A549 (cell line): ENCODE results near the gene METTL3. TPM values are rescaled to one million over a fixed set of nuclear protein-coding genes. Genes with fewer than 3 reads are reported as not detected.

Experiments used
- ATAC-seq, 2 experiments: fragments of 200-7000 bp in 1 of 2; fragments of >200 bp in 1 of 2; cut with Nextera tagmentation in 1 of 2; cut with Tn5 transposase in 1 of 2; 3 replicates each; pipeline versions ENCODE4 v1.8.0 to v1.9.1; 2018 to 2020; ENCODE audit warnings: mild to moderate bottlenecking in 1 of 2, moderate library complexity in 1 of 2
- CTCF ChIA-PET: fragments of 300-600 bp; sonication (Branson Sonifier 250); formaldehyde crosslinking; extraction: SDS; loops from one replicate; lab custom pipeline; 2021; ENCODE audit warnings: antibody characterized with exemption, inconsistent platforms; lab: Yijun Ruan, JAX
- POLR2A ChIA-PET: fragments of 350-600 bp; formaldehyde crosslinking; extraction: SDS; loops from one replicate; lab custom pipeline; 2021; ENCODE audit warnings: antibody characterized with exemption, inconsistent platforms; lab: Yijun Ruan, JAX
- DNase-seq, 2 experiments: peaks; one replicate each; pipeline versions ENCODE4 v3.0.0 to v3.0.0-alpha.2; 2011 to 2016; ENCODE audit warnings: low read depth in 1 of 2, low spot score in 1 of 2
- FAIRE-seq: peaks from 2 replicates; lab custom pipeline; 2011; peaks lifted over from hg19 to GRCh38; lab: Jason Lieb, UNC
- H3K27ac ChIP-seq, 2 experiments: fragments of >200 bp; sonication (Bioruptor Twin); formaldehyde crosslinking; 3 replicates each; pipeline ENCODE4 v1.5.1; 2016 to 2017
- H3K4me1 ChIP-seq: fragments of >200 bp; sonication (Bioruptor Twin); formaldehyde crosslinking; 3 replicates; pipeline ENCODE4 v1.6.1; 2016
- H3K4me2 ChIP-seq: fragments of >200 bp; sonication (Bioruptor Twin); formaldehyde crosslinking; 3 replicates; pipeline ENCODE4 v1.6.1; 2016
- H3K4me3 ChIP-seq: fragments of >200 bp; sonication (Bioruptor Twin); formaldehyde crosslinking; 3 replicates; pipeline ENCODE4 v1.5.1; 2016
- H3K9me3 ChIP-seq: fragments of >200 bp; sonication (Bioruptor Twin); formaldehyde crosslinking; 3 replicates; pipeline ENCODE4 v1.6.1; 2016
- CEBPB ChIP-seq, 2 experiments: fragments of >200 bp in 1 of 2; sonication (Bioruptor Twin) in 1 of 2; formaldehyde crosslinking in 1 of 2; IDR thresholded peaks; 2 replicates each; pipeline ENCODE4 v1.6.1; 2012 to 2016
- ELK1 ChIP-seq: fragments of 150-350 bp; IDR thresholded peaks from 2 replicates; pipeline ENCODE4 v1.6.1; 2014; ENCODE audit warnings: low read depth, mild to moderate bottlenecking, low read length
- EP300 ChIP-seq, 2 experiments: fragments of >200 bp; sonication (Bioruptor Twin); formaldehyde crosslinking; IDR thresholded peaks; 2 replicates in 1 of 2; 3 replicates in 1 of 2; pipeline ENCODE4 v1.6.1; 2016 to 2017
- FOSL2 ChIP-seq, 2 experiments: fragments of 450-650 bp in 1 of 2; fragments of >200 bp in 1 of 2; sonication (Bioruptor Twin) in 1 of 2; formaldehyde crosslinking; IDR thresholded peaks; 2 replicates each; pipeline versions ENCODE4 v1.5.0 to v1.6.1; 2016 to 2020; ENCODE audit warnings: mild to moderate bottlenecking in 1 of 2, moderate library complexity in 1 of 2
- FOXS1 ChIP-seq: fragments of 250-450 bp; sonication (Bioruptor Pico); IDR thresholded peaks from 2 replicates; pipeline ENCODE4 v1.5.0; 2020; ENCODE audit warnings: mild to moderate bottlenecking, moderate library complexity
- GATA3 ChIP-seq: IDR thresholded peaks from 2 replicates; pipeline ENCODE4 v1.6.1; 2012; ENCODE audit warnings: borderline replicate concordance
- HOXB13 ChIP-seq: fragments of 250-450 bp; sonication (Bioruptor Pico); IDR thresholded peaks from 2 replicates; pipeline ENCODE4 v1.5.0; 2020; ENCODE audit warnings: low read depth, mild to moderate bottlenecking, moderate library complexity
- KDM5A ChIP-seq: fragments of 200-600 bp; sonication (generic); IDR thresholded peaks from 2 replicates; pipeline ENCODE4 v1.6.1; 2016; ENCODE audit warnings: antibody characterized with exemption, mild to moderate bottlenecking
- MAFK ChIP-seq: fragments of 450-650 bp; IDR thresholded peaks from 2 replicates; pipeline ENCODE4 v1.6.1; 2014; ENCODE audit not compliant: partially characterized antibody
- NPAS2 ChIP-seq: fragments of 250-450 bp; sonication (Bioruptor Pico); IDR thresholded peaks from 2 replicates; pipeline ENCODE4 v1.8.0; 2022; ENCODE audit warnings: mild to moderate bottlenecking, moderate library complexity, borderline replicate concordance
- PHF8 ChIP-seq: fragments of 200-600 bp; sonication (generic); IDR thresholded peaks from 2 replicates; pipeline ENCODE4 v1.6.1; 2016; ENCODE audit warnings: low read depth, mild to moderate bottlenecking, antibody characterized with exemption, moderate library complexity, borderline replicate concordance
- RARB ChIP-seq: fragments of 250-450 bp; sonication (Bioruptor Pico); IDR thresholded peaks from 2 replicates; pipeline ENCODE4 v1.8.0; 2021; ENCODE audit warnings: mild to moderate bottlenecking, moderate library complexity
- SMC3 ChIP-seq: fragments of >200 bp; sonication (Bioruptor Twin); formaldehyde crosslinking; IDR thresholded peaks from 3 replicates; pipeline ENCODE4 v1.6.1; 2018; ENCODE audit warnings: inconsistent platforms
- TFCP2L1 ChIP-seq: fragments of 250-450 bp; sonication (Bioruptor Pico); IDR thresholded peaks from 2 replicates; pipeline ENCODE4 v1.5.0; 2021; ENCODE audit warnings: mild to moderate bottlenecking
- USF2 ChIP-seq: fragments of 450-650 bp; IDR thresholded peaks from 2 replicates; pipeline ENCODE4 v1.6.1; 2014; ENCODE audit warnings: antibody characterized with exemption
- WGBS: methylation state at CpG from one replicate; pipeline ENCODE4 v1.1.6; 2017; ENCODE audit errors: missing lambda C conversion rate; 5-methylcytosine and 5-hydroxymethylcytosine counted together
- polyA plus RNA-seq, 4 experiments: library from polyadenylated mRNA; depleted of rRNA in 3 of 4; stranded (reverse); fragments of >200 nt; fragmentation: RNase III in 1 of 4; extraction: RNeasy Plus Mini Kit Qiagen cat#74134 plus additional on column Dnase treatment in 1 of 4; gene quantifications; 2 replicates in 3 of 4; 3 replicates in 1 of 4; pipeline ENCODE4 v1.2.3, GENCODE V29; 2011 to 2017
- TF ChIP-seq, protein P1 (sequence below): IDR thresholded peaks from 2 replicates; pipeline ENCODE4 v1.6.1; 2012; ENCODE audit warnings: low read depth, borderline replicate concordance

METTL3 gene
- polyA plus RNA-seq, 2 of the 4 experiments (the other 2 are of a cell fraction): 63.2 to 103 TPM

DNA sequence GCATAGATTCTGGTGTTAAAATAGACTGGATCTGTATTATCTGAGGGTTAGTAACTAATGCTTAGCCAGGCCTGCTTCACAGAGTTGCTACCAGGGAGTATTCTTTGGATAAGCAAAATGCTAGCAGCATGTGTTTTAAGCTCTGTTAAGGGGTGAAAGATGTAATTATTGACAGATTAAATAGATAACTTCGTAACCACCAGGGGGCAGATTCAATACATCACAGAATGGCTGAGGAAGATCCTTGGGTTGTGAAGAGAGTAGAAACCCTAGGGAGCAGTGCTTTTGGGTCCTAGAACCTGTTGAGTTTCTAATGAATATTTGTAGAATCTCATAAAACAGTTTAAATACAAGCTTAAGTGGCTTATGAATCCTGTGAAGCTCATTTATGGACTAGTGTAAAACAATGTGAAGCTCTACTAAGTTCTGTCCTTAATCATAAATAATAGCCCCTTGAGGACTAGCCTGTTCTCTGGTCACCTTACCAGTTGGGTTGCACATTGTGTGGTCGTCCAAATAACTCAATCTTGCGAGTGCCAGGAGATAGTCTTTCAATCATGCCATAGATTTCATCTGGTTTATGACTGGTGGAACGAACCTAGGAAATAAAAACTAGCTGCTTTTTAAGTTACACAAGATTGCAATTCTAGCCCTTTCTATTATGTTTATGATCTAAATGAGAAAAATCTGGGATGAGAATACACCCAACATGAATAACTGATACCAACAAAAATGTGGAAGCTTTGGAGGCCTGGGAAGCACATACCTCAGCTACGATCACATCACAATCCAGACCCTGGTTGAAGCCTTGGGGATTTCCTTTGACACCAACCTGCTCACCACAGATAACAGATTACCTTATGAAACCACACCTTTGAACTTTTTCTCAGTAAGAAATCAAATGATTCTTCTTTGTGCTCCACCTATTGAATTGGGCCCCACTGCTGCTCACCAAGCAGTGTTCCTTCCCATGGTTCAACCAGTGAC lies 12.3 kb downstream of the METTL3 start (continued):
- TF ChIP-seq FOXS1 (CRISPR knock-in tag): no peak
- no peak for TF ChIP-seq KDM5A

GRCh38 chr14:21496453-21496852 lies 14.7 kb downstream of the METTL3 start:
- no peak overlapping the region for H3K27ac ChIP-seq
- no peak overlapping the region for H3K4me3 ChIP-seq
- H3K4me1 ChIP-seq: peaks cover 8% of the 10 kb centered on the region; the same call in 2 of the 3 replicates
- FAIRE-seq (no peak), DNase-seq (no peak), ATAC-seq (no peak)
- H3K9me3 ChIP-seq: no peaks in the 10 kb centered on the region
- 90% methylated on average over 2 of the region's 2 CpGs for WGBS
- ChIA-PET CTCF (interaction anchor here (0.8 to 8.0 kb wide), 5 partner anchors 14 to 63 kb away, joined by 3 to 84 read pairs (median 6); partner anchors contain the start of genes CHD8, METTL3, RAB2B and TOX4), POLR2A (interaction anchor here (1.6 kb wide), 1 partner anchor 14 kb away, joined by 7 read pairs; the partner anchor contains the start of gene METTL3)
- no peak overlapping the region for H3K4me2 ChIP-seq
- TF ChIP-seq, protein P1, sequence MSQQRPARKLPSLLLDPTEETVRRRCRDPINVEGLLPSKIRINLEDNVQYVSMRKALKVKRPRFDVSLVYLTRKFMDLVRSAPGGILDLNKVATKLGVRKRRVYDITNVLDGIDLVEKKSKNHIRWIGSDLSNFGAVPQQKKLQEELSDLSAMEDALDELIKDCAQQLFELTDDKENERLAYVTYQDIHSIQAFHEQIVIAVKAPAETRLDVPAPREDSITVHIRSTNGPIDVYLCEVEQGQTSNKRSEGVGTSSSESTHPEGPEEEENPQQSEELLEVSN: no peak
- TF ChIP-seq MAFK (no peak), SMC3 (no peak), FOSL2 (IDR thresholded peaks at IDR 0.05) (no peak), FOSL2 (CRISPR knock-in tag; IDR thresholded peaks at IDR 0.05) (no peak), ELK1 (no peak), PHF8 (no peak), USF2 (no peak), GATA3 (no peak)

DNA sequence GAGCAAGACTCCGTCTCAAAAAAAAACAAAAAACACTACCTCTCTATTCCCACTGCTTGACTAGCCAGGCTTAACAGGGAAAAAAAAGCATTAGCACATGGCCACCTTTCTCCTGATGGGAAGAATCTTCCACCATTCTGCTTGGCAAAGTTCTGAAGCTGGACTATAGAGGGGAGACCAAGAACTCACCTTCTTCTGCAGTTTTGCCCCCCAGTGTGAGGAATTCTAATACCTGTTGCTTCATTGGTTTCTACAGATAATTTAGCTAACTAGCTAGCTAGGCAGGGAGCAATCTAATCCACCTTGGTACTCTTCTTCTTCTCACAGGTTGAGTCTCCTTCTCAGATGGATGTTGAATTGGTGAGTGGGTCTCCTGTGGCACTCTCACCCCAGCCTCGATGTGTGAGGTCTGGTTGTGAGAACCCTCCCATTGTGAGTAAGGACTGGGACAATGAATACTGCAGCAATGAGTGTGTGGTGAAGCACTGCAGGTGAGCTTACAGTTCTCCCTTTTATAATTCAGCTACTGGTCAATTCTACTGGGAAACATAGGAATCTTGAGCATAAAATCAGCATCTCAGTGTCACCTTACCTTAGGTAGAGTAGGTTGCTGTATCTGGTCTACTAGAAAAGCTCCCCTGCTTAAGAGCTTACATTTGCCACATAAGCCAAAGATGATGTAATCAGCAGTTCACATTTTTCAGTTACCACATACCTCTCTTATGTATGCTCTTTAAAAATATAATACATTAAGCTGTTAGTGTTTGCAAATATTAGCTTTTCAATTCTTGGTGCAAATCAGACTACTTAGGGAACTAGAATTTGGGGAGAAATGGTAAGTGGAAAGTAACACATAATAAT lies 16.0 kb downstream of the METTL3 start:
- Histone ChIP-seq H3K4me2 (no peak overlapping the region), H3K27ac (peak overlapping the region; percentile 39 to 47; a peak in 3 of 6 replicates), H3K9me3 (no peaks in the 10 kb centered on the region), H3K4me1 (peaks cover 8% of the 10 kb centered on the region; the same call in 2 of the 3 replicates), H3K4me3 (no peak overlapping the region)
- ChIA-PET CTCF (interaction anchor here (0.5 to 8.0 kb wide), 10 partner anchors 8 to 418 kb away, joined by 3 to 58 read pairs (median 3); partner anchors contain the start of genes CHD8, METTL3, RAB2B and TOX4), POLR2A (interaction anchor here (0.7 to 1.6 kb wide), 4 partner anchors 11 to 21 kb away, joined by 3 to 7 read pairs (median 3); partner anchors contain the start of gene METTL3)
- ATAC-seq: no peak
- TF ChIP-seq KDM5A (no peak), TFCP2L1 (CRISPR knock-in tag) (no peak), ELK1 (no peak), CEBPB (IDR thresholded peaks at IDR 0.05) (no peak), RARB (CRISPR knock-in tag) (no peak), NPAS2 (CRISPR knock-in tag) (no peak), HOXB13 (CRISPR knock-in tag) (no peak), EP300 (IDR thresholded peaks at IDR 0.05) (no peak)
- no peak for FAIRE-seq
- DNase-seq: no peak
- WGBS: 76% methylated on average over 2 of the region's 2 CpGs
